Peyer's patch (tissue), 4 donors: Measurements from ENCODE around the gene IL17RB. TPM values are rescaled to one million over a fixed set of nuclear protein-coding genes. Genes with fewer than 3 reads are reported as not detected.
A peak's percentile ranks its signal among the peaks of the same experiment; 100 is the strongest.

Experiments
- DNase-seq, 3 donors: peaks; one replicate each; pipeline ENCODE4 v3.0.0-alpha.2; 2017 to 2019
- H3K27ac ChIP-seq, 4 donors: fragments of 200-600 bp; sonication (generic); one replicate each; pipeline ENCODE4 v1.5.1; 2016 to 2019
- H3K27me3 ChIP-seq, 2 donors: fragments of 200-600 bp; sonication (generic); one replicate each; pipeline ENCODE4 v1.5.1; 2019
- H3K36me3 ChIP-seq, 3 donors: fragments of 200-600 bp; sonication (generic); one replicate each; pipeline ENCODE4 v1.5.1; 2016 to 2019
- H3K4me1 ChIP-seq, 4 donors: fragments of 200-600 bp; sonication (generic); one replicate each; pipeline ENCODE4 v1.5.1; 2016 to 2019
- H3K4me3 ChIP-seq, 4 donors: fragments of 200-600 bp; sonication (generic); 1 replicate in 3 of 4; 2 replicates in 1 of 4; pipeline ENCODE4 v1.5.1; 2016 to 2019; ENCODE audit warnings: mild to moderate bottlenecking in 1 of 4
- H3K9me3 ChIP-seq, 4 donors: fragments of 200-600 bp; sonication (generic); one replicate each; pipeline ENCODE4 v1.5.1; 2016 to 2019; ENCODE audit warnings: mild to moderate bottlenecking in 1 of 4
- POLR2A ChIP-seq, 2 donors: fragments of 450-650 bp; IDR thresholded peaks; one replicate each; pipeline ENCODE4 v1.5.1; 2017; ENCODE audit warnings: antibody characterized with exemption in 2 of 2, mild to moderate bottlenecking in 2 of 2, moderate library complexity in 2 of 2
- total RNA-seq, 4 donors: library from RNA; depleted of rRNA; stranded (reverse); fragments of >200 nt; gene quantifications; one replicate each; pipeline ENCODE4 v1.1.0, GENCODE V29; 2016
- TF ChIP-seq, protein P1 (sequence below), 6 experiments: fragments of 450-650 bp in 4 of 6; fragments of 200-600 bp in 2 of 6; sonication (generic) in 1 of 6; IDR thresholded peaks; one replicate each; pipeline ENCODE4 v1.5.1; 2017 to 2019; ENCODE audit warnings: antibody characterized with exemption in 6 of 6, mild to moderate bottlenecking in 3 of 6, moderate library complexity in 1 of 6

IL17RB gene
- total RNA-seq, 4 donors from 2014 or later, result 18.2 to 38.5 (median 32.4) TPM

- Histone ChIP-seq H3K27ac (no peak overlapping the region), H3K4me1 (peaks cover 0 to 30% (median 0%) of the 10 kb centered on the region in 4 donors), H3K9me3 (no peaks in the 10 kb centered on the region), H3K4me3 (no peak overlapping the region), H3K27me3 (no peaks in the 10 kb centered on the region), H3K36me3 (peaks cover 0 to 39% (median 0%) of the 10 kb centered on the region in 3 donors)
- DNase-seq, result no peak
- TF ChIP-seq, protein P1, sequence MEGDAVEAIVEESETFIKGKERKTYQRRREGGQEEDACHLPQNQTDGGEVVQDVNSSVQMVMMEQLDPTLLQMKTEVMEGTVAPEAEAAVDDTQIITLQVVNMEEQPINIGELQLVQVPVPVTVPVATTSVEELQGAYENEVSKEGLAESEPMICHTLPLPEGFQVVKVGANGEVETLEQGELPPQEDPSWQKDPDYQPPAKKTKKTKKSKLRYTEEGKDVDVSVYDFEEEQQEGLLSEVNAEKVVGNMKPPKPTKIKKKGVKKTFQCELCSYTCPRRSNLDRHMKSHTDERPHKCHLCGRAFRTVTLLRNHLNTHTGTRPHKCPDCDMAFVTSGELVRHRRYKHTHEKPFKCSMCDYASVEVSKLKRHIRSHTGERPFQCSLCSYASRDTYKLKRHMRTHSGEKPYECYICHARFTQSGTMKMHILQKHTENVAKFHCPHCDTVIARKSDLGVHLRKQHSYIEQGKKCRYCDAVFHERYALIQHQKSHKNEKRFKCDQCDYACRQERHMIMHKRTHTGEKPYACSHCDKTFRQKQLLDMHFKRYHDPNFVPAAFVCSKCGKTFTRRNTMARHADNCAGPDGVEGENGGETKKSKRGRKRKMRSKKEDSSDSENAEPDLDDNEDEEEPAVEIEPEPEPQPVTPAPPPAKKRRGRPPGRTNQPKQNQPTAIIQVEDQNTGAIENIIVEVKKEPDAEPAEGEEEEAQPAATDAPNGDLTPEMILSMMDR (IDR thresholded peaks at IDR 0.05), result no peak
- no peak for TF ChIP-seq POLR2A (IDR thresholded peaks at IDR 0.05)
These were observed 41.1 kb downstream of the IL17RB start for GRCh38 chr3:53887446-53887845.

DNA sequence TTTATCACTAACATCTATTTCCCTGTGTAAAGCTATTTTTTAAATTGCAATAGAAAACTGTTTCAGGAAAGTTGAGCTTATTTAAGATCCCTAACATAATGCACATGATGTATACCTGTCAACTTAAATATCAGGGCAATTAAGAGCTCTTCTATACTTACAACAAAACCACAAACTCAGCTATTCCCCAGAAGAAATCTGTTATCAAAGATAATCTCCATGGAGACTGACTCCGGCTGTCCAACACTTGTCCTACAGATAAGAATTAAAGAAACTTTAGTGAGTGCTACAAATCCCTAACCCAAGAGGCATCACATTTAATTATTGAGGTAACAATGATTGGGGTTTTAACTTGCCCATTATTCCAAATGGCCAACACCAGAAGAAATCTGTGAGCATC is 41.9 kb downstream of the IL17RB start:
- Histone ChIP-seq H3K27ac (no peak overlapping the region), H3K4me3 (no peak overlapping the region), H3K36me3 (peaks cover 0 to 39% (median 0%) of the 10 kb centered on the region in 3 donors), H3K4me1 (peaks cover 0 to 32% (median 0%) of the 10 kb centered on the region in 4 donors), H3K27me3 (no peaks in the 10 kb centered on the region), H3K9me3 (no peaks in the 10 kb centered on the region)
- no peak for TF ChIP-seq POLR2A (IDR thresholded peaks at IDR 0.05)
- TF ChIP-seq, protein P1 (IDR thresholded peaks at IDR 0.05), result no peak
- no peak for DNase-seq

GRCh38 chr3:53890726-53891475 is 44.5 kb downstream of the IL17RB start:
- peaks cover 0 to 18% (median 0%) of the 10 kb centered on the region in 3 donors for H3K36me3 ChIP-seq
- H3K9me3 ChIP-seq, result no peaks in the 10 kb centered on the region
- H3K27ac ChIP-seq, result peak overlapping the region; percentile 96 to 99 (median 98)
- peak; percentile 47 to 82 (median 49) for DNase-seq
- H3K4me1 ChIP-seq, result peaks cover 0 to 32% (median 0%) of the 10 kb centered on the region in 4 donors
- TF ChIP-seq POLR2A (IDR thresholded peaks at IDR 0.05), result peak in 1 of 2 donors; percentile 19
- TF ChIP-seq, protein P1 (IDR thresholded peaks at IDR 0.05), result peak in 2 of 6 experiments; percentile 14 to 17
- no peaks in the 10 kb centered on the region for H3K27me3 ChIP-seq
- H3K4me3 ChIP-seq, result peak overlapping the region; percentile 90 to 98 (median 94)

- Histone ChIP-seq H3K4me3 (peak within 1 kb of the TSS; percentile 90 to 98 (median 94)), H3K4me1 (peaks cover 0 to 32% (median 0%) of the 10 kb centered on the region in 4 donors), H3K27ac (peak within 1 kb of the TSS; percentile 96 to 99 (median 98)), H3K9me3 (no peaks in the 10 kb centered on the region), H3K27me3 (no peaks in the 10 kb centered on the region), H3K36me3 (peaks cover 0 to 12% (median 0%) of the 10 kb centered on the region in 3 donors)
- peak; percentile 99 to 100 (median 99) for DNase-seq
- peak; percentile 98 to 99 for TF ChIP-seq POLR2A (IDR thresholded peaks at IDR 0.05)
- TF ChIP-seq, protein P1 (IDR thresholded peaks at IDR 0.05), result peak in 2 of 6 experiments; percentile 12 to 19
These were observed 45.3 kb downstream of the IL17RB start, which contains the start of gene SELENOK for GRCh38 chr3:53891497-53892285. Gene SELENOK (minus strand): TSS chr3:53891859.

GRCh38 chr3:53892286-53892637 is 45.9 kb downstream of the IL17RB start:
- DNase-seq, result no peak
- Histone ChIP-seq H3K4me3 (peak overlapping the region; percentile 90 to 98 (median 94)), H3K4me1 (peaks cover 0 to 32% (median 0%) of the 10 kb centered on the region in 4 donors), H3K36me3 (peaks cover 0 to 9% (median 0%) of the 10 kb centered on the region in 3 donors), H3K27me3 (no peaks in the 10 kb centered on the region), H3K9me3 (no peaks in the 10 kb centered on the region), H3K27ac (peak overlapping the region; percentile 96 to 99 (median 98))
- TF ChIP-seq, protein P1 (IDR thresholded peaks at IDR 0.05), result no peak
- TF ChIP-seq POLR2A (IDR thresholded peaks at IDR 0.05), result no peak
